T-helper 1 cell treated with Interleukin-12 subunit alpha and Interleukin-12 subunit beta and Interleukin-4 antibody, amounts not matched to agents 30 μg/mL and 1 μg/mL, for 36 hours (primary cell): ENCODE measurements around the gene ABCE1.
A peak's percentile ranks its signal among the peaks of the same experiment; 100 is the strongest.

ENCODE experiments used
- H3K27ac Mint-ChIP-seq: one replicate; pipeline ENCODE4 v1.8.0; 2021; ENCODE audit warnings: mild to moderate bottlenecking, mixed read lengths
- H3K27me3 Mint-ChIP-seq: one replicate; pipeline ENCODE4 v1.8.0; 2021; ENCODE audit warnings: low read depth, mixed read lengths
- H3K36me3 Mint-ChIP-seq: one replicate; pipeline ENCODE4 v1.8.0; 2021; ENCODE audit warnings: low read depth, mixed read lengths
- H3K4me1 Mint-ChIP-seq: one replicate; pipeline ENCODE4 v1.8.0; 2021; ENCODE audit warnings: low read depth, mixed read lengths
- H3K4me3 Mint-ChIP-seq: one replicate; pipeline ENCODE4 v1.8.0; 2021; ENCODE audit warnings: mild to moderate bottlenecking, moderate library complexity, mixed read lengths
- H3K9me3 Mint-ChIP-seq: one replicate; pipeline ENCODE4 v1.8.0; 2021; ENCODE audit warnings: mixed read lengths

The ABCE1 gene

GRCh38 chr4:145083891-145084605 lies 14.1 kb upstream of the ABCE1 start:
- Mint-ChIP-seq H3K9me3 (no peaks in the 10 kb centered on the region), H3K27me3 (no peaks in the 10 kb centered on the region), H3K27ac (no peak overlapping the region), H3K36me3 (peaks cover 39% of the 10 kb centered on the region), H3K4me3 (no peak overlapping the region), H3K4me1 (peaks cover 15% of the 10 kb centered on the region)

DNA sequence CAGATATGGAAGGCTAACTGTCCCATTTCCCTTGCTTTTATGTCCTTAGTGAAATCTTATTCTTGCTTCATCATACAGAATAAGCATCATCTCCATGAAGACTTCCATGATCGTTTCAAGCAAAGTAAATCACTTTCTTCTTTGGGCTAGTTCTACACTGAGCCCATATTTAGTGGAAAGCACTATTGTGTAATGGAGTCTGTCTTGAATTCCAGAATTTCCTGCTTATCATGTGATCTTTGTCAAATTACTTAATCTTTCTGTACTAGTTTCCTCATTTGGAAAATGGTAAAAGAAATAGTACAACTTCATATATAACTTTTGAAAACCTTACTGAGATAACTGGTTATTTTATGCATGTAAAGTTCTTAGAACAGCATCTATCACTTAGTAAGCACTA lies 7.7 kb upstream of the ABCE1 start:
- Mint-ChIP-seq H3K36me3 (peaks cover 64% of the 10 kb centered on the region), H3K4me1 (peaks cover 29% of the 10 kb centered on the region), H3K4me3 (no peak overlapping the region), H3K27ac (no peak overlapping the region), H3K9me3 (peaks cover 19% of the 10 kb centered on the region), H3K27me3 (no peaks in the 10 kb centered on the region)

GRCh38 chr4:145093638-145094037 lies 4.5 kb upstream of the ABCE1 start:
- H3K4me3 Mint-ChIP-seq: no peak overlapping the region
- peaks cover 30% of the 10 kb centered on the region for H3K4me1 Mint-ChIP-seq
- H3K36me3 Mint-ChIP-seq: peaks cover 49% of the 10 kb centered on the region
- H3K27ac Mint-ChIP-seq: no peak overlapping the region
- no peaks in the 10 kb centered on the region for H3K27me3 Mint-ChIP-seq
- H3K9me3 Mint-ChIP-seq: peaks cover 19% of the 10 kb centered on the region

GRCh38 chr4:145097331-145097820 lies 735 bp upstream of the ABCE1 start:
- Mint-ChIP-seq H3K36me3 (peaks cover 33% of the 10 kb centered on the region), H3K9me3 (peaks cover 19% of the 10 kb centered on the region), H3K4me3 (peak overlapping the region; percentile 96), H3K27ac (peak overlapping the region; percentile 98), H3K27me3 (no peaks in the 10 kb centered on the region), H3K4me1 (peaks cover 25% of the 10 kb centered on the region)

- Mint-ChIP-seq H3K4me3 (peak overlapping the region; percentile 96), H3K4me1 (peaks cover 25% of the 10 kb centered on the region), H3K9me3 (peaks cover 13% of the 10 kb centered on the region), H3K36me3 (peaks cover 20% of the 10 kb centered on the region), H3K27me3 (no peaks in the 10 kb centered on the region), H3K27ac (peak overlapping the region; percentile 98)
Observed at GRCh38 chr4:145098675-145099037, 545 bp downstream of the ABCE1 start.

DNA sequence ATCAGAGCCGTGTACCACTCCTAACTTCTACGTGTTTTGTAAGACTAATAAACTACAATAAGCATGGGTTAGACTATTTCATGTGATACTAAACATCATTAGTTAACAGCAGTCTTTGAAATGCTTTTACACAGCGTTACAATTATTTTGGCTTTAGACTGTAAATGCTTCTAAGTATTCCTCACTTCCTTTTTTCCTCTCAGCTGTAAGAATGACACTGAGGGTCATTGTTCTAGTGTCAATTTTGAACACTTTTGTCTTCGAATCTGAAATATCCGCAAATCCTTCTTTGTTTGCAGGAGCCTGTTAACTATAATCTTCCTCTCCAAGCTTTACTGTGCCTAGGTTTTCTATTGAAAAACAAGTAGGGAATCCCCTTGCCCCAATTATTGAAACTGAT lies 1.5 kb downstream of the ABCE1 start:
- peak overlapping the region; percentile 96 for H3K4me3 Mint-ChIP-seq
- no peaks in the 10 kb centered on the region for H3K27me3 Mint-ChIP-seq
- H3K36me3 Mint-ChIP-seq: peaks cover 10% of the 10 kb centered on the region
- peaks cover 21% of the 10 kb centered on the region for H3K4me1 Mint-ChIP-seq
- peak overlapping the region; percentile 98 for H3K27ac Mint-ChIP-seq
- peaks cover 3% of the 10 kb centered on the region for H3K9me3 Mint-ChIP-seq

DNA sequence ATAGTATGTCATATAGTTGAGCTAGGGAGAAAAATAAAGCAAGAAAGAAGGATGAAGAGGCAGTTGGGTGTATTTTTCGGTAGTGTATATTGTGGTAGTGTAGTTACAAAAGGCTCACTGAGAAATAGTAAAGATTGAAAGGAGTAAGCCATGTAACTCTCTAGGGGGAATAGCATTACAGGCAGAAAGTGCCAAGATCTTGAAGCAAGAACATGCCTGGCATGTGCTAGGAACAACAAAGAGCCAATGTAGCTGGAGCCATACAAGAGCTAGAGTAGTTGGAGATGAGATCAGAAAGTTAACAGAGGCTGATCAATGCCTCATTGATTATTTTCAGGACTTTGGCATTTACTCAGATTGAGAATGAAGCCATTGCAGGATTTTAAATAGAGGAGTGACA lies 3.0 kb downstream of the ABCE1 start:
- Mint-ChIP-seq H3K27me3 (no peaks in the 10 kb centered on the region), H3K9me3 (no peaks in the 10 kb centered on the region), H3K27ac (no peak overlapping the region), H3K36me3 (peaks cover 4% of the 10 kb centered on the region), H3K4me3 (no peak overlapping the region), H3K4me1 (peaks cover 15% of the 10 kb centered on the region)

- Mint-ChIP-seq H3K4me3 (no peak overlapping the region), H3K27me3 (no peaks in the 10 kb centered on the region), H3K9me3 (no peaks in the 10 kb centered on the region), H3K27ac (no peak overlapping the region), H3K36me3 (peaks cover 8% of the 10 kb centered on the region), H3K4me1 (peaks cover 12% of the 10 kb centered on the region)
Observed at GRCh38 chr4:145102619-145103018, 4.5 kb downstream of the ABCE1 start.

GRCh38 chr4:145103496-145103895 lies 5.4 kb downstream of the ABCE1 start:
- Mint-ChIP-seq H3K9me3 (no peaks in the 10 kb centered on the region), H3K27ac (no peak overlapping the region), H3K36me3 (peaks cover 13% of the 10 kb centered on the region)

DNA sequence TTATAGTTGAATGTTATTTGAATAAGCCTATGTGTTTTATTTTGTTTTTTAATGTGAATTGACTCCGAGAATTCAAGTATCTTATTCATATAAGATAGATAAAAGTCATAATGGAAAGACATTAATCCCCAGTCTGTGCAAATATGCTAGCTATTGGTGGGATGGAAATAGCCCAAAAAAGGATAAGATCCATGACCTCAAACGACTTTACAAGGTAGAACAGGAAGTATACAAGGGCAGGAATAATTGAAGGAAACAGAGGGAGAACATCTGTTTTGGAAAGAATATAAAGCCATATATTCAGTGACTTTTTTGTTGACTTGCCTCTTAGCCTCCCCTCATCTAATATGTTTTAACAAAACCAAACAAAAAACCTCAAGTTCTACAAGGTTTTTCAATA lies 9.0 kb downstream of the ABCE1 start:
- Mint-ChIP-seq H3K4me1 (peaks cover 5% of the 10 kb centered on the region), H3K36me3 (peaks cover 29% of the 10 kb centered on the region), H3K27ac (no peak overlapping the region), H3K27me3 (no peaks in the 10 kb centered on the region), H3K4me3 (no peak overlapping the region), H3K9me3 (no peaks in the 10 kb centered on the region)

More at GRCh38 chr4:145103496-145103895, 5.4 kb downstream of the ABCE1 start:
- Mint-ChIP-seq H3K27me3 (no peaks in the 10 kb centered on the region), H3K4me1 (peaks cover 12% of the 10 kb centered on the region), H3K4me3 (no peak overlapping the region)

DNA sequence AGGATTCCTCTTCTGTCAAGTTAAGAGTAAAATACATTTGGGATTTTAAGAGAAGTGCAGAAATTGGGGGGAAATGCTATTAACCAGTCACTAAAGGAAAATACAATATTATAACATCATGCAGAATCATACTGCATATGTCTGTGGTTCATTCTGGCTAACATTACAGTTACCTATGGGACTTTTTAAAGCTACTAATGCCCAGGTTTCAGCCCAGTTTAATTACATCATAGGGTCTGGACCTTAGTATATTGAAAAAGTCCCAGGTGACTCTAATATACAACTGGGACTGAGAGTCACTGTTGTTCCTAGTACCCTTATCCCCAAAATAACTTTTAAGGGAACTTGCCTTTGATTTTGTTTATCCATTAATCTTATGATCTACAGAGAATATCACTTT lies 10.0 kb downstream of the ABCE1 start:
- Mint-ChIP-seq H3K4me1 (peaks cover 8% of the 10 kb centered on the region), H3K27me3 (no peaks in the 10 kb centered on the region), H3K9me3 (no peaks in the 10 kb centered on the region), H3K36me3 (peaks cover 38% of the 10 kb centered on the region), H3K4me3 (no peak overlapping the region), H3K27ac (no peak overlapping the region)

DNA sequence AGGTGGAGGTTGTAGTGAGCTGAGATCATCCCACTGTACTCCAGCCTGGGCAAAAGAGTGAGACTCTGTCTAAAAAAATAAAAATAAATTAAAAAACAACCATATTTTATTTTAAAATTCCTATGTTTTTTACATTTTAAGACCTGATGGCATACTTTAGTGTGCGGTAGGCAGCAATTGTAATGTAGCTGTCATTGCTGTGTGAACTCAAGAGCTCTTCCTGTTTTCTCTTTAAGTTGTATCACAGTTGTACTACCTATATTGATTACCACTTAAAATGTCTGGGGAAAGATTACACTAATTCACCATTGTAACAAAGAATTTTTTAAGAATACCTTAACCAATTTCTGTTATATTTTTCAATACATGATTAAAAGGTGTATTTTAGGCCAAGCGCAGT lies 27.3 kb downstream of the ABCE1 start:
- Mint-ChIP-seq H3K4me1 (peaks cover 40% of the 10 kb centered on the region), H3K36me3 (peaks cover 53% of the 10 kb centered on the region), H3K27me3 (no peaks in the 10 kb centered on the region), H3K27ac (peak overlapping the region; percentile 93), H3K4me3 (peak overlapping the region; percentile 67), H3K9me3 (peaks cover 6% of the 10 kb centered on the region)

GRCh38 chr4:145130130-145130529 lies 32.0 kb downstream of the ABCE1 start:
- peaks cover 77% of the 10 kb centered on the region for H3K4me1 Mint-ChIP-seq
- peak overlapping the region; percentile 64 for H3K4me3 Mint-ChIP-seq
- peaks cover 6% of the 10 kb centered on the region for H3K9me3 Mint-ChIP-seq

DNA sequence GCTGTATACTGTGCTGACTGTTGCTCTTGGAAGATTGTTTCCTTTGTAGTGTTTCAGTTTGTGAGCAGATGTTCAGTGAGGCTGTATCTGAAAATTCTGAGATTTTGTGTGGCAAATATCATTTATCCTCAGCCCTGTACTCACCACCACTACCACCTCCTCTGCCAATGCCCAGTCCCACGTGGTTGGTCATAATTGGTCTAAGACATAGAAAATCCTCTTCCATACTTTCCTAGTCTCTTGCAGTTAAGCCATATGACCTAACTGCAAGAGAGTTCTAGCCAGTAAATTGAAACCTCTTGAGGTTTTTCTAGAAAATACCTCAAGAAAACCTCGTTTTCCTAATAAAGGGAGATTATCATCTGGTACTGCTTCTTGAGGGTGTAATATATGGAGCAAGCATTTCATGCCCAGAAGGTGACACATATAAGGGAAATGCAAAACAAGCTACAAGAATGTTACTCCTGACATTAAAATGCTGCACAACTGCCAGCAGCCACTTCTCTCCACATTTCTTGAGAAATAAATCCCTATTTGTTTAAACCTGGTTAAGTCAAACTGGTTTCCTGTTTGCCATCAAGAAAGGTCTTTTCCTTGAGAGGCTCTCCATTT lies 32.8 kb downstream of the ABCE1 start:
- H3K9me3 Mint-ChIP-seq: peaks cover 6% of the 10 kb centered on the region
- H3K4me1 Mint-ChIP-seq: peaks cover 78% of the 10 kb centered on the region
- H3K27ac Mint-ChIP-seq: peak overlapping the region; percentile 81
- H3K27me3 Mint-ChIP-seq: no peaks in the 10 kb centered on the region
- H3K4me3 Mint-ChIP-seq: peak overlapping the region; percentile 64
- H3K36me3 Mint-ChIP-seq: peaks cover 55% of the 10 kb centered on the region

More at GRCh38 chr4:145130130-145130529, 32.0 kb downstream of the ABCE1 start:
- Mint-ChIP-seq H3K36me3 (peaks cover 56% of the 10 kb centered on the region), H3K27me3 (no peaks in the 10 kb centered on the region), H3K27ac (peak overlapping the region; percentile 81)

DNA sequence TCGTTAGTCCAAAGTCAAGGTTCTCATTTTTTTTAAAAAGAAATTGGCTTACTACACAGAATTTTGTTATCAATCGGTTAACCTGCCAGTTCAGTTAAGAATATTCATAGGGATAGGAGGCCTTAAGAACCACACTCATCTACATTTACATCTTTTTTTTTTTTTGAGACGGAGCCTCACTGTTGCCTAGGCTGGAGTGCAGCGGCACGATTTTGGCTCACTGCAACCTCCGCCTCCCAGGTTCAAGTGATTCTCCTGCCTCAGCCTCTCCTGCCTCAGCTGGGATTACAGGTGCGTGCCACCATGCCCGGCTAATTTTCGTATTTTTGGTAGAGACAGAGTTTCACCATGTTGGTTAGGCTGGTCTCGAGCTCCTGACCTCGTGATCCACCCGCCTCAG lies 33.7 kb downstream of the ABCE1 start:
- Mint-ChIP-seq H3K9me3 (no peaks in the 10 kb centered on the region), H3K36me3 (peaks cover 48% of the 10 kb centered on the region), H3K27ac (peak overlapping the region; percentile 81), H3K27me3 (no peaks in the 10 kb centered on the region), H3K4me3 (no peak overlapping the region), H3K4me1 (peaks cover 72% of the 10 kb centered on the region)
